HepG2 (cell line): Measurements from ENCODE around the gene ZBTB20. TPM values are rescaled to one million over a fixed set of nuclear protein-coding genes. Genes with fewer than 3 reads are reported as not detected.

ENCODE experiments used
- ATAC-seq: fragments of 200-7000 bp; cut with Tn5 transposase; 3 replicates; pipeline ENCODE4 v1.9.1; 2020; ENCODE audit warnings: mild to moderate bottlenecking, moderate library complexity
- BruUV-seq: library from RNA; stranded (reverse); fragments of 400-500 nt; replicated peaks from 2 replicates; lab custom pipeline; 2021; lab: Mats Ljungman, UMichigan
- CTCF ChIA-PET: fragments of 300-600 bp; formaldehyde crosslinking; extraction: SDS; loops from one replicate; lab custom pipeline; 2021; ENCODE audit warnings: low total read pairs, inconsistent platforms, low intra/inter-chr PET ratio; lab: Yijun Ruan, JAX
- POLR2A ChIA-PET: fragments of 350-600 bp; sonication (Branson Sonifier 250); formaldehyde crosslinking; loops from one replicate; lab custom pipeline; 2020; ENCODE audit warnings: antibody characterized with exemption, inconsistent platforms; lab: Yijun Ruan, JAX
- DNase-seq: peaks from one replicate; pipeline ENCODE4 v3.0.0-alpha.2; 2015; ENCODE audit warnings: low spot score
- FAIRE-seq: peaks from 3 replicates; lab custom pipeline; 2011; peaks lifted over from hg19 to GRCh38; lab: Jason Lieb, UNC
- H2AFZ ChIP-seq: one replicate; pipeline ENCODE4 v1.6.1; 2011; ENCODE audit warnings: low read length, inconsistent platforms
- H3K27ac ChIP-seq: fragments of 300-600 bp; 3 replicates; pipeline ENCODE4 v1.8.0; 2011; ENCODE audit warnings: mixed run types, mild to moderate bottlenecking, mixed read lengths, low read length, inconsistent platforms; ENCODE audit not compliant: insufficient read depth; ENCODE audit errors: extremely low read length
- H3K27me3 ChIP-seq, 2 experiments: fragments of 200-600 bp in 1 of 2; 2 replicates in 1 of 2; 3 replicates in 1 of 2; pipeline versions ENCODE4 v1.6.0 to v1.8.0; 2011; ENCODE audit warnings: low read length in 2 of 2, mild to moderate bottlenecking in 2 of 2, moderate library complexity in 2 of 2, inconsistent platforms in 1 of 2; ENCODE audit not compliant: insufficient read depth in 2 of 2, control insufficient read depth in 1 of 2
- H3K36me3 ChIP-seq, 2 experiments: fragments of 200-600 bp in 1 of 2; replicated peaks in 1 of 2; 2 replicates in 1 of 2; 3 replicates in 1 of 2; pipeline versions ENCODE4 v1.5.1 to v1.8.0; 2011; ENCODE audit warnings: low read length in 2 of 2, inconsistent platforms in 1 of 2; ENCODE audit not compliant: insufficient read depth in 2 of 2, control insufficient read depth in 1 of 2
- H3K4me1 ChIP-seq: 2 replicates; pipeline ENCODE4 v1.5.1; 2012; ENCODE audit warnings: low read length, inconsistent platforms; ENCODE audit not compliant: insufficient read depth
- H3K4me2 ChIP-seq: 2 replicates; pipeline ENCODE4 v1.6.0; 2011; ENCODE audit warnings: low read depth, low read length, inconsistent platforms
- H3K4me3 ChIP-seq, 3 experiments: fragments of 200-600 bp in 1 of 3; sonication (generic), shearing (Covaris generic) in 1 of 3; replicated peaks in 1 of 3; 2 replicates each; pipeline ENCODE4 v1.5.1; 2011 to 2016; ENCODE audit warnings: low read length in 3 of 3, inconsistent platforms in 2 of 3, low read depth in 2 of 3, mild to moderate bottlenecking in 2 of 3, control low read depth in 1 of 3, mixed read lengths in 1 of 3; ENCODE audit not compliant: insufficient read depth in 1 of 3
- H3K79me2 ChIP-seq: one replicate; pipeline ENCODE4 v1.6.1; 2011; ENCODE audit warnings: low read length, inconsistent platforms; ENCODE audit not compliant: insufficient read depth
- H3K9ac ChIP-seq: 2 replicates; pipeline ENCODE4 v1.6.0; 2011; ENCODE audit warnings: mild to moderate bottlenecking, low read depth, low read length, inconsistent platforms; ENCODE audit not compliant: insufficient read depth
- H3K9me3 ChIP-seq: 2 replicates; pipeline ENCODE4 v1.5.1; 2012; ENCODE audit warnings: mild to moderate bottlenecking, low read length
- H4K20me1 ChIP-seq: 2 replicates; pipeline ENCODE4 v1.6.0; 2011; ENCODE audit warnings: inconsistent platforms, mild to moderate bottlenecking, low read length, moderate library complexity; ENCODE audit not compliant: insufficient read depth
- FOXK2 ChIP-seq: fragments of 450-650 bp; IDR thresholded peaks from 2 replicates; pipeline ENCODE4 v1.6.1; 2016
- ISL2 ChIP-seq: sonication (generic); formaldehyde crosslinking; IDR thresholded peaks from 2 replicates; pipeline ENCODE4 v1.5.0; 2020; ENCODE audit warnings: missing genetic modification reagents
- PHF20 ChIP-seq: sonication (generic); formaldehyde crosslinking; IDR thresholded peaks from 2 replicates; pipeline ENCODE4 v1.5.0; 2020; ENCODE audit warnings: mild to moderate bottlenecking, missing genetic modification reagents
- SRSF9 ChIP-seq: fragments of 200-400 bp; formaldehyde crosslinking; IDR thresholded peaks from 2 replicates; pipeline ENCODE4 v1.6.1; 2018; ENCODE audit warnings: borderline replicate concordance, mild to moderate bottlenecking, low read depth, low read length; ENCODE audit not compliant: insufficient read depth, poor library complexity, severe bottlenecking
- SRY ChIP-seq: sonication (generic); formaldehyde crosslinking; IDR thresholded peaks from 2 replicates; pipeline ENCODE4 v1.8.0; 2022; ENCODE audit warnings: mild to moderate bottlenecking, missing genetic modification reagents
- STAG1 ChIP-seq: sonication (generic); formaldehyde crosslinking; IDR thresholded peaks from 2 replicates; pipeline ENCODE4 v1.4.0; 2020; ENCODE audit warnings: missing genetic modification reagents
- ZBTB8A ChIP-seq: sonication (generic); formaldehyde crosslinking; IDR thresholded peaks from 2 replicates; pipeline ENCODE4 v1.4.0; 2020; ENCODE audit warnings: mild to moderate bottlenecking, low read depth, missing genetic modification reagents, borderline replicate concordance
- ZMAT3 ChIP-seq: sonication (generic); formaldehyde crosslinking; conservative IDR thresholded peaks from 2 replicates; pipeline ENCODE4 v1.7.0; 2021; ENCODE audit warnings: missing genetic modification reagents
- ZNF17 ChIP-seq: sonication (generic); formaldehyde crosslinking; IDR thresholded peaks from 2 replicates; pipeline ENCODE4 v1.5.0; 2020; ENCODE audit warnings: mild to moderate bottlenecking, missing genetic modification reagents
- ZNF230 ChIP-seq: sonication (generic); formaldehyde crosslinking; IDR thresholded peaks from 2 replicates; pipeline ENCODE4 v1.4.0; 2020; ENCODE audit warnings: mild to moderate bottlenecking, missing genetic modification reagents
- ZNF570 ChIP-seq: sonication (generic); formaldehyde crosslinking; IDR thresholded peaks from 2 replicates; pipeline ENCODE4 v1.4.0; 2020; ENCODE audit warnings: mild to moderate bottlenecking, missing genetic modification reagents, borderline replicate concordance
- ZNF780A ChIP-seq: sonication (generic); formaldehyde crosslinking; IDR thresholded peaks from 2 replicates; pipeline ENCODE4 v1.8.0; 2022; ENCODE audit warnings: mild to moderate bottlenecking, missing genetic modification reagents, moderate library complexity
- ZSCAN22 ChIP-seq: sonication (generic); formaldehyde crosslinking; IDR thresholded peaks from 2 replicates; pipeline ENCODE4 v1.4.0; 2020; ENCODE audit warnings: mild to moderate bottlenecking, missing genetic modification reagents
- WGBS: methylation state at CpG from one replicate; pipeline ENCODE4 v1.1.6; 2017; ENCODE audit warnings: low lambda C conversion rate; 5-methylcytosine and 5-hydroxymethylcytosine counted together
- in situ Hi-C: cut with HindIII; loops from 2 replicates; pipeline ENCODE4 v1.10.0; 2017; ENCODE audit warnings: low pct_unique_long_range_greater_than_20kb; ENCODE audit not compliant: extremely low pct_ligation_motif_present
- intact Hi-C: fragments of 100-400 bp; cut with micrococcal nuclease; formaldehyde crosslinking; loops from one replicate; pipeline ENCODE4 v1.10.0; 2022; ENCODE audit not compliant: unreplicated experiment
- polyA plus RNA-seq, 8 experiments: library from polyadenylated mRNA; depleted of rRNA in 3 of 8; stranded (reverse) in 7 of 8; unstranded in 1 of 8; fragments of >200 nt; fragmentation: Illumina TruSeq in 4 of 8; extraction: Trizol in 4 of 8; gene quantifications; 2 replicates each; pipeline versions ENCODE4 v1.2.1 to v1.2.3, GENCODE V29; 2011 to 2016; ENCODE audit warnings: low read depth in 4 of 8, missing spikeins in 1 of 8, mixed read lengths in 1 of 8; ENCODE audit not compliant: insufficient read depth in 1 of 8
- total RNA-seq, 5 experiments: library from RNA; depleted of rRNA; stranded (reverse); fragments of >200 nt; fragmentation: Illumina TruSeq; extraction: Trizol; gene quantifications; 2 replicates each; pipeline ENCODE4 v1.2.3, GENCODE V29; 2016; ENCODE audit warnings: low read depth in 1 of 5
- TF ChIP-seq, protein P1 (sequence below): sonication (generic); formaldehyde crosslinking; conservative IDR thresholded peaks from 2 replicates; pipeline ENCODE4 v1.8.0; 2022; ENCODE audit warnings: mild to moderate bottlenecking, moderate library complexity, missing genetic modification reagents

Gene ZBTB20
- total and polyA plus RNA-seq, 2 of the 13 experiments (the other 11 are each of a cell fraction or from before 2014, with no cell fraction given): 1.9 to 8.8 TPM

GRCh38 chr3:114314282-114314681 is 832.8 kb downstream of the ZBTB20 start:
- no peaks in the 10 kb centered on the region for H3K79me2 ChIP-seq
- no peaks in the 10 kb centered on the region for H3K9me3 ChIP-seq
- H4K20me1 ChIP-seq: no peaks in the 10 kb centered on the region
- no peak for DNase-seq
- CTCF ChIA-PET: no interaction called here
- H3K9ac ChIP-seq: no peak overlapping the region
- BruUV-seq: no TSS peak
- no peaks in the 10 kb centered on the region for H3K36me3 ChIP-seq
- no peak for ATAC-seq
- FAIRE-seq: no peak
- 95% methylated on average over 2 of the region's 2 CpGs for WGBS
- H3K27ac ChIP-seq: no peak overlapping the region
- no peak overlapping the region for H3K4me3 ChIP-seq
- H3K27me3 ChIP-seq: no peaks in the 10 kb centered on the region
- intact Hi-C loops (no loop called here), in situ Hi-C loops (no loop called here)
- no peak overlapping the region for H3K4me2 ChIP-seq
- POLR2A ChIA-PET: no interaction called here
- no peak overlapping the region for H2AFZ ChIP-seq
- H3K4me1 ChIP-seq: no peaks in the 10 kb centered on the region
- no peak for TF ChIP-seq ZMAT3 (CRISPR knock-in tag)
- TF ChIP-seq SRY: no peak
- no peak for TF ChIP-seq STAG1 (CRISPR knock-in tag)
- TF ChIP-seq ZNF17 (CRISPR knock-in tag): no peak
- no peak for TF ChIP-seq ZNF230 (CRISPR knock-in tag)
- TF ChIP-seq ISL2: no peak
- TF ChIP-seq SRSF9: no peak
- TF ChIP-seq ZBTB8A (CRISPR knock-in tag): no peak
- TF ChIP-seq ZSCAN22 (CRISPR knock-in tag): no peak
- no peak for TF ChIP-seq ZNF780A (CRISPR knock-in tag)
- TF ChIP-seq, protein P1, sequence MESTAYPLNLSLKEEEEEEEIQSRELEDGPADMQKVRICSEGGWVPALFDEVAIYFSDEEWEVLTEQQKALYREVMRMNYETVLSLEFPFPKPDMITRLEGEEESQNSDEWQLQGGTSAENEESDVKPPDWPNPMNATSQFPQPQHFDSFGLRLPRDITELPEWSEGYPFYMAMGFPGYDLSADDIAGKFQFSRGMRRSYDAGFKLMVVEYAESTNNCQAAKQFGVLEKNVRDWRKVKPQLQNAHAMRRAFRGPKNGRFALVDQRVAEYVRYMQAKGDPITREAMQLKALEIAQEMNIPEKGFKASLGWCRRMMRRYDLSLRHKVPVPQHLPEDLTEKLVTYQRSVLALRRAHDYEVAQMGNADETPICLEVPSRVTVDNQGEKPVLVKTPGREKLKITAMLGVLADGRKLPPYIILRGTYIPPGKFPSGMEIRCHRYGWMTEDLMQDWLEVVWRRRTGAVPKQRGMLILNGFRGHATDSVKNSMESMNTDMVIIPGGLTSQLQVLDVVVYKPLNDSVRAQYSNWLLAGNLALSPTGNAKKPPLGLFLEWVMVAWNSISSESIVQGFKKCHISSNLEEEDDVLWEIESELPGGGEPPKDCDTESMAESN (CRISPR knock-in tag): no peak
- TF ChIP-seq FOXK2: no peak
- no peak for TF ChIP-seq PHF20 (CRISPR knock-in tag)
- no peak for TF ChIP-seq ZNF570 (CRISPR knock-in tag)
